Panc1 (cell line): ENCODE measurements around the gene KRTAP1-3. TPM values are rescaled to one million over a fixed set of nuclear protein-coding genes. Genes with fewer than 3 reads are reported as not detected.

Experiments
- ATAC-seq: fragments of 200-7000 bp; cut with Tn5 transposase; 2 replicates; pipeline ENCODE4 v1.9.1; 2020; ENCODE audit warnings: mild to moderate bottlenecking, moderate library complexity
- BruUV-seq: library from RNA; stranded (reverse); fragments of 400-500 nt; replicated peaks from 2 replicates; lab custom pipeline; 2021; lab: Mats Ljungman, UMichigan
- CTCF ChIA-PET: fragments of 300-600 bp; sonication (Branson Sonifier 250); formaldehyde crosslinking; loops from one replicate; lab custom pipeline; 2022; ENCODE audit warnings: antibody characterized with exemption; lab: Charles Lee
- POLR2A ChIA-PET: fragments of 300-600 bp; sonication (Branson Sonifier 250); formaldehyde crosslinking; loops from one replicate; lab custom pipeline; 2022; ENCODE audit warnings: antibody characterized with exemption; lab: Charles Lee
- DNase-seq: peaks from one replicate; pipeline ENCODE4 v3.0.0-alpha.2; 2010; ENCODE audit warnings: low read depth, low spot score
- H3K27ac ChIP-seq: 2 replicates; pipeline ENCODE4 v1.5.1; 2011; ENCODE audit warnings: mild to moderate bottlenecking, low read length, inconsistent platforms
- H3K27me3 ChIP-seq: fragments of 200-500 bp; sonication (Bioruptor generic); 2 replicates; pipeline ENCODE4 v1.6.0; 2014; ENCODE audit warnings: low read length, inconsistent platforms; ENCODE audit not compliant: control insufficient read depth, insufficient read depth
- H3K36me3 ChIP-seq: fragments of 200-500 bp; sonication (Bioruptor generic); 2 replicates; pipeline ENCODE4 v1.5.1; 2014; ENCODE audit warnings: inconsistent platforms, mild to moderate bottlenecking, low read length, moderate library complexity; ENCODE audit not compliant: control insufficient read depth, insufficient read depth
- H3K4me1 ChIP-seq: 2 replicates; pipeline ENCODE4 v1.5.1; 2011; ENCODE audit warnings: inconsistent platforms, mild to moderate bottlenecking, low read length, moderate library complexity; ENCODE audit not compliant: control insufficient read depth, insufficient read depth
- H3K4me3 ChIP-seq, 2 experiments: 2 replicates each; pipeline ENCODE4 v1.5.1; 2011 to 2012; ENCODE audit warnings: low read depth in 2 of 2, low read length in 2 of 2, mild to moderate bottlenecking in 2 of 2, inconsistent platforms in 1 of 2, moderate library complexity in 1 of 2
- H3K9me3 ChIP-seq: fragments of 200-500 bp; sonication (Bioruptor generic); 2 replicates; pipeline ENCODE4 v1.5.1; 2014; ENCODE audit warnings: low read depth, mild to moderate bottlenecking, inconsistent platforms, low read length, moderate library complexity; ENCODE audit not compliant: control insufficient read depth, insufficient read depth
- POLR2AphosphoS5 ChIP-seq: IDR thresholded peaks from 2 replicates; pipeline ENCODE4 v1.6.1; 2012; ENCODE audit warnings: mild to moderate bottlenecking, low read depth, low read length, moderate library complexity
- SIN3A ChIP-seq: IDR thresholded peaks from 2 replicates; pipeline ENCODE4 v1.6.1; 2012; ENCODE audit warnings: low read depth, mild to moderate bottlenecking, low read length, moderate library complexity, borderline replicate concordance; ENCODE audit not compliant: insufficient read depth
- TCF7L2 ChIP-seq: IDR thresholded peaks from 2 replicates; pipeline ENCODE4 v1.6.1; 2011; ENCODE audit warnings: mild to moderate bottlenecking, low read depth, low read length, inconsistent platforms
- in situ Hi-C: cut with HindIII; loops from 2 replicates; pipeline ENCODE4 v1.10.0; 2016; ENCODE audit warnings: low sequenced_read_pairs, low pct_unique_long_range_greater_than_20kb
- intact Hi-C: fragments of 100-400 bp; cut with micrococcal nuclease; formaldehyde crosslinking; loops from one replicate; pipeline ENCODE4 v1.10.0; 2022; ENCODE audit not compliant: unreplicated experiment
- total RNA-seq: library from RNA; stranded (reverse); gene quantifications from one replicate; pipeline ENCODE4 v1.2.1, GENCODE V29; 2021; ENCODE audit not compliant: unreplicated experiment
- TF ChIP-seq, protein P1 (sequence below): fragments of 450-650 bp; IDR thresholded peaks from 2 replicates; pipeline ENCODE4 v1.5.1; 2017; ENCODE audit warnings: mild to moderate bottlenecking
- TF ChIP-seq, protein P2 (sequence below), 2 experiments: IDR thresholded peaks; 2 replicates each; pipeline ENCODE4 v1.6.1; 2011 to 2012; ENCODE audit warnings: low read depth in 2 of 2, control low read depth in 1 of 2, low read length in 1 of 2, mild to moderate bottlenecking in 1 of 2, moderate library complexity in 1 of 2; ENCODE audit not compliant: insufficient read depth in 1 of 2

Gene KRTAP1-3
- total RNA-seq, 1 experiment from 2014 or later = not detected

DNA sequence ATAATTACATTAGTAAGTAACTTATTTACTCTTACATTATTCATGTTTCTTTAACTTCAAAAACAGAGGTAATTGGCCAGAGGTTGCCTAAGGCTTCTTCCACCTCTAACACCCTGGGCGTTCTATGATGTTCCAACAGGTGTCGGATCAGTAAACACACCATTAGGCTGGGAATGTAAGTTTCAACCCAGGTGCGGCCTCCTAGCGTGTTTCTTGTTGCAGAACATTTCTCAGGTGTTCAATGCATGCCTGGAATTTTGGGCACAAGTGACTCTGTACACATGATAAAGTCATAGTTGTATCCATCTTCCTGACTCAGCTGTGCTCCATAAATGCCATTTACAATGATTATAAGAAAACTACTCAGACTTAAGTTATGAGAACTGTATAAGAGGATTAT lies 19.4 kb upstream of the KRTAP1-3 start:
- in situ Hi-C loops = no loop called here
- CTCF ChIA-PET = no interaction called here

DNA sequence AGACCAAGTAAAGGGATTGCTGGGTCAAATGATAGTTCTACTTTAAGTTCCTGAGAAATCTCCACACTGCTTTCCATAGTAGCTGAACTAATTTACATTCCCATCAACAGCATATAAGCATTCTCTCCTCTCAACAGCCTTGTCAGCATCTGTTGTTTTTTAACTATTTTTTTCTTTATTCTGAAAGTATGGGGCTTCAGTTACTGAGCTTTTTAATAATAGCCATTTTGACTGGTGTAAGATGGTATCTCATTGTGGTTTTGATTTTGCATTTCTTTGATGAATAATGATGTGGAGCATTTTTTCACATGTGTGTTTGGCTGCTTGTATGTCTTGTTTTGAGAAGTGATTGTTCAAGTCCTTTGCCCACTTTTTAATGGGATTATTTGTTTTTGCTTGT lies 17.9 kb upstream of the KRTAP1-3 start:
- in situ Hi-C loops = no loop called here
- intact Hi-C loops = no loop called here
- Histone ChIP-seq H3K27me3 (0 out of 2 replicates have a peak, but pooled peaks cover 2% of the 10 kb centered on the region), H3K9me3 (no peaks in the 10 kb centered on the region), H3K36me3 (no peaks in the 10 kb centered on the region), H3K4me1 (no peaks in the 10 kb centered on the region), H3K27ac (no peak overlapping the region), H3K4me3 (no peak overlapping the region)
- POLR2A ChIA-PET = interaction anchor here (0.6 kb wide), 1 partner anchor 206 kb away, joined by 6 read pairs; no protein-coding TSS in a partner anchor
- CTCF ChIA-PET = no interaction called here
- DNase-seq (no peak), ATAC-seq (no peak)
- no peak for TF ChIP-seq SIN3A
- TF ChIP-seq, protein P1, sequence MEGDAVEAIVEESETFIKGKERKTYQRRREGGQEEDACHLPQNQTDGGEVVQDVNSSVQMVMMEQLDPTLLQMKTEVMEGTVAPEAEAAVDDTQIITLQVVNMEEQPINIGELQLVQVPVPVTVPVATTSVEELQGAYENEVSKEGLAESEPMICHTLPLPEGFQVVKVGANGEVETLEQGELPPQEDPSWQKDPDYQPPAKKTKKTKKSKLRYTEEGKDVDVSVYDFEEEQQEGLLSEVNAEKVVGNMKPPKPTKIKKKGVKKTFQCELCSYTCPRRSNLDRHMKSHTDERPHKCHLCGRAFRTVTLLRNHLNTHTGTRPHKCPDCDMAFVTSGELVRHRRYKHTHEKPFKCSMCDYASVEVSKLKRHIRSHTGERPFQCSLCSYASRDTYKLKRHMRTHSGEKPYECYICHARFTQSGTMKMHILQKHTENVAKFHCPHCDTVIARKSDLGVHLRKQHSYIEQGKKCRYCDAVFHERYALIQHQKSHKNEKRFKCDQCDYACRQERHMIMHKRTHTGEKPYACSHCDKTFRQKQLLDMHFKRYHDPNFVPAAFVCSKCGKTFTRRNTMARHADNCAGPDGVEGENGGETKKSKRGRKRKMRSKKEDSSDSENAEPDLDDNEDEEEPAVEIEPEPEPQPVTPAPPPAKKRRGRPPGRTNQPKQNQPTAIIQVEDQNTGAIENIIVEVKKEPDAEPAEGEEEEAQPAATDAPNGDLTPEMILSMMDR = no peak
- TF ChIP-seq POLR2AphosphoS5 = no peak
- no peak for TF ChIP-seq TCF7L2
- TF ChIP-seq, protein P2, sequence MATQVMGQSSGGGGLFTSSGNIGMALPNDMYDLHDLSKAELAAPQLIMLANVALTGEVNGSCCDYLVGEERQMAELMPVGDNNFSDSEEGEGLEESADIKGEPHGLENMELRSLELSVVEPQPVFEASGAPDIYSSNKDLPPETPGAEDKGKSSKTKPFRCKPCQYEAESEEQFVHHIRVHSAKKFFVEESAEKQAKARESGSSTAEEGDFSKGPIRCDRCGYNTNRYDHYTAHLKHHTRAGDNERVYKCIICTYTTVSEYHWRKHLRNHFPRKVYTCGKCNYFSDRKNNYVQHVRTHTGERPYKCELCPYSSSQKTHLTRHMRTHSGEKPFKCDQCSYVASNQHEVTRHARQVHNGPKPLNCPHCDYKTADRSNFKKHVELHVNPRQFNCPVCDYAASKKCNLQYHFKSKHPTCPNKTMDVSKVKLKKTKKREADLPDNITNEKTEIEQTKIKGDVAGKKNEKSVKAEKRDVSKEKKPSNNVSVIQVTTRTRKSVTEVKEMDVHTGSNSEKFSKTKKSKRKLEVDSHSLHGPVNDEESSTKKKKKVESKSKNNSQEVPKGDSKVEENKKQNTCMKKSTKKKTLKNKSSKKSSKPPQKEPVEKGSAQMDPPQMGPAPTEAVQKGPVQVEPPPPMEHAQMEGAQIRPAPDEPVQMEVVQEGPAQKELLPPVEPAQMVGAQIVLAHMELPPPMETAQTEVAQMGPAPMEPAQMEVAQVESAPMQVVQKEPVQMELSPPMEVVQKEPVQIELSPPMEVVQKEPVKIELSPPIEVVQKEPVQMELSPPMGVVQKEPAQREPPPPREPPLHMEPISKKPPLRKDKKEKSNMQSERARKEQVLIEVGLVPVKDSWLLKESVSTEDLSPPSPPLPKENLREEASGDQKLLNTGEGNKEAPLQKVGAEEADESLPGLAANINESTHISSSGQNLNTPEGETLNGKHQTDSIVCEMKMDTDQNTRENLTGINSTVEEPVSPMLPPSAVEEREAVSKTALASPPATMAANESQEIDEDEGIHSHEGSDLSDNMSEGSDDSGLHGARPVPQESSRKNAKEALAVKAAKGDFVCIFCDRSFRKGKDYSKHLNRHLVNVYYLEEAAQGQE (IDR thresholded peaks at IDR 0.05; ENCODE audit: insufficient read depth in 1 of 2, low read depth in 2 of 2, low read length in 1 of 2) = no peak
- no TSS peak for BruUV-seq

More for the DNA sequence above, 19.4 kb upstream of the KRTAP1-3 start:
- TF ChIP-seq, protein P1 = no peak
- intact Hi-C loops = no loop called here
- Histone ChIP-seq H3K27ac (no peak overlapping the region), H3K4me1 (no peaks in the 10 kb centered on the region), H3K4me3 (no peak overlapping the region), H3K36me3 (no peaks in the 10 kb centered on the region), H3K9me3 (no peaks in the 10 kb centered on the region), H3K27me3 (no peaks in the 10 kb centered on the region)
- no peak for ATAC-seq
- DNase-seq = no peak
- POLR2A ChIA-PET = no interaction called here
- no TSS peak for BruUV-seq
